Mesenteric fat pad (tissue), 1 donor: ENCODE measurements around the gene ZFC3H1. TPM values are rescaled to one million over a fixed set of nuclear protein-coding genes. Genes with fewer than 3 reads are reported as not detected.

Source experiments
- DNase-seq: peaks from one replicate; pipeline ENCODE4 v3.0.0-alpha.2; 2020; ENCODE audit warnings: low spot score
- total RNA-seq: library from RNA; stranded (reverse); fragmentation: NEBNext Ultra II Directional; extraction: Animal tissue kit (Norgen Biotek cat#: 25700); gene quantifications from one replicate; pipeline ENCODE4 v1.2.1, GENCODE V29; 2021
- donor health status: DM: yes; HTN: yes; CAD: no.

Gene ZFC3H1
- total RNA-seq, 1 donor from 2014 or later, result 51.5 TPM

DNA sequence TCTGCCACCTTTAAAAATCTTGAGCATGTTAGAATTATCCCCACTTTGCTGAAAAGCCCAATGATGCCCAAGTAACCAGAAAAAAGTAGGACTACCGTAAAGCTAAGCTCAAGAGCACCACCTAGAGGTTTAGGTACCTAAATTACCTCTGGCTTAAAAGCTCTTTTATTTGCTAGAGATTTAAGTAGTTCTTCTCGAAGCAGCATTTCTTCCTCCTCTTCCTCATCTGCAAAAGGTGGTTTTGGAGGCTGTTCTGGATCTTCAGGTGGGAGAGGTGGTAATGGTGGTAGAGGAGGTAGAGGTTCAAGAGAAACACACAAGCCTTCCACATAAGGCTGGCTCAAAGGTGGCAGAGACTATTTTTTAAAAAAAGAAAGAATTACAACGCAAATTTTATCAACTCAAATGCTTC is 26.9 kb downstream of the ZFC3H1 start:
- DNase-seq, result no peak

DNA sequence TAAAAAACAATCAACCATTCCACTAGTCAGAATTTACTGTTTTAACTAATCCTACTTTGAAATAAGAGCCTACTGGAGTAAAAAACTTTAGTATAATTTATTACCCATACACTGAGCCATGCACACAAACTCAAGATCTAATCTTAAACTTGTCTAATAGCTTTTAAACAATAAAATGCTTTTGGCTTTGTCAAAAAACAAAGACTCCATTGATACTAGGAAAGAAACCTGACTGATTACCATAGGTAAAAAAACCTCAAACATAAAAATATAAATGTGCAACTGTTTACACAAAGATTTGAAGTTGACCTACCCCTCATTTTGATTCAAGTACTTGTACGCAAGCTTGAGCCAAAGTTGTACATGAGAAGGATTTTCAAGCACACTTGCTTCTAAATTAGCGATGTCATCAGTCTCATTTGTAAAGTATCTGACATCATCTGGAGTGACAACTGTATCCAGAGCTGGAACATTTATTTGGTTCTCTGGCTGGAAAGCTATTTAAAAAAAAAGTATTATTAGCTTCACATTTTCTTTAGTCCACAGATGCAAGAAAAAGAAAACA is 36.1 kb downstream of the ZFC3H1 start:
- no peak for DNase-seq

GRCh38 chr12:71626768-71627167 is 36.9 kb downstream of the ZFC3H1 start:
- DNase-seq, result no peak

- no peak for DNase-seq
Measured at GRCh38 chr12:71626098-71626497, 37.5 kb downstream of the ZFC3H1 start.

DNA sequence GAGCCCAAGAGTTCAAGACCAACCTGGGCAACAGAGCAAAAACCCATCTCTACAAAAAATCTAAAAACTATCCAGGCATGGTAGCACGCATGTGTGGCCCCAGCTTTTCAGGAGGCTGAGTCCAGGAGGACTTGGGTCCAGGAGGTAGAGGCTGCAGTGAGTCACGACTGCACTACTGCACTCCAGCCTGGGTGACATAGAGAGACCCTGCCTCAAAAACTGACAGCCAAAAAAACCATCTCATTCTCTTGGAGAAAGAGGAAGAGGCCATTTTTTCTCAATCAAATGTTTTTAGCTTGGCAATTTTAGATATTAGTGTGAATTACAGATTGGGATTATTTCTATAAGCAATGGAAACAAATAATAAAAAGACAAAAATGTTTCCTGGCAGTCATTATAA is 38.2 kb downstream of the ZFC3H1 start:
- DNase-seq, result no peak

DNA sequence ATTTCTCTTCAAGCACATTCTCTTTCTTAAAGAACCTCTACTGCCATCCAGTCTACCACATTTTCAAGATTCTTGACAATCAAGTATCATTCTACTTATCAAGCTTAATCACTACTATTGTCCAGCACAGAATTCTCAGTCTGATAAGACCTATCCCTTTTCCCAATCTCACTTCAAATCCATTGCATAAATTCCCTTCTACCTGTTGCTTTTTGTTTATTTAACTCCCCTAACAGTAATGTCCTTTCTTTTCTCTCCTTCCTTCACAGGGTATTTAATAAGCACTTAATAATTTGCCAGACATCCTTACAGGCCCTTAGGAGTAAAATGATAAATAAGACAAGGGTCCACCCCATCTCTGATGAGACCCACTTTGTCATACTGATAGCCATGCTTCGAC is 41.7 kb downstream of the ZFC3H1 start:
- no peak for DNase-seq

- no peak for DNase-seq
Measured at GRCh38 chr12:71610031-71610795, 53.4 kb downstream of the ZFC3H1 start.

DNA sequence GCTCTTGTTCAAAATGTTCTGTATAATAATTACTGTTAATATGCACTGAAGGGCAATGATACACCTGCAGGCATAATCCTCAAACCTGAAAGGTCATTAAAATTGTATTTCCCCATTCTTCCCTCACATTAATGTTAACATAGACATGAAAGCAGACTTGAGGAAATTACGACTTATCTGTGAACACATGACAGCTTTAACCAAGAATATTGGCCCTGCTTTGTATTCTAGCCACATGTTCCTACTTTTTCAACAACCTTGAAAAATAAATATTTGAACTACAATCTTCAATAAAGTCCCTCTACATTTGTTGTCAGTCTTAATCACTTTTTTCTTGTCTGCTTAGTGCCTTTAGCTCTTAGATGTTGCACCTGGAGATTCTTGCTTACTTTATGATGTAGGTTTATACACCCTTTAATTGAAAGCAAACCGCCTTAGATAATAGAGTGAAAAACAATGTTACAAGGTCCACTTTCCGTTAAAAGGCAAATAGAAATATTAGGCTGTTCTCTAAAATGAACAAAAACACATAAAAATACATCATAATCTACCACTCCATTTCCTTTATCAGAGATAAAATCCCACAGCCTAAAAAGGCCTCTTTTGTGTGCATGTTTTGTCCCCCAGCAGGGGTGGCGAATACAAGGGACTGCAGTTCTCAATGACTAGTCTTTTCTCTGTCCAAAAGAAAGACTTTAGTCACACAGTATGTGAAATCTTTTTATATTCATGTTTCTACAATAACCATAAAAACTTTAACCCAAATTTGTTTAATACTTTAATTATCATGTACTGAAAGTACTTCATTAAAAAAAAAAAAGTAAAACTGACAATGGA is 55.9 kb downstream of the ZFC3H1 start:
- DNase-seq, result no peak

GRCh38 chr12:71605039-71605438 is 58.6 kb downstream of the ZFC3H1 start:
- DNase-seq, result no peak

GRCh38 chr12:71602761-71603577 is 60.7 kb downstream of the ZFC3H1 start:
- DNase-seq, result no peak

DNA sequence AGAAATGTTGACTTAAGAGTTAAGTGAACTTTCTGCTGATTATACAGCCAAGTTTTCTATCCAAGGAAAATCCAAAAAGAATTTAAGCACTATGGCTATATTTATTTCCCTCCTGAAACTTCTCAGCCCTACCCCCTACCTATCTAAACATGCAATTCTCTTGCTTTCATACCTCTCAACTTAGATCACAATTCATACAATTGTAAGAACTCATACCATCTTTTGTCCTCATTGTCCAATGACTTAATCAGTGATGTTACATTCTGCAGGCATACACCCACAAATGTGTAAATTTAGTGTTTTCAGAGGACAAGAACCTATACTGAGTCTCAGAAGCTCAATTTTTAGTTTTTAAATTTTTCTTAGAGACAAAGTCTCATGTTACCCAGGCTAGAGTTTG is 62.1 kb downstream of the ZFC3H1 start:
- no peak for DNase-seq

GRCh38 chr12:71599210-71599609 is 64.4 kb downstream of the ZFC3H1 start:
- no peak for DNase-seq

GRCh38 chr12:71594214-71594948 is 69.3 kb downstream of the ZFC3H1 start:
- DNase-seq, result no peak

DNA sequence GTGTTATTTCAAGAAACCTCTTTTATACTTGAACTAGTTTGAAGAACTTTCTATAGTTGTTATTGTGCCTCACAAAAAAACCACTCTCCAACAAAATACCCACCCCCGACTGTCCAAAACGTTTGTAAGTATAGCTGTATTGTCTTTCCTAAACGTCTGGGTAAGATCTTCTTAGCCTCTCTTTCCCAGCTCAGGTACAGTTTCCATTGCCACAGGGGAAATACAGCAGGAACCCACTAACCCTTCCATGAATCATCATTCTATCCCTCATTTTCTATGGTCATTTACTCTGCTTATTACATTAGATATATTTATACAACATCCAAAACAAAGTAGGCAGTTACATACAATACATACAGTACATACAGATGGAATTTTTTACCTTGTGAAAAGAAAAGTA is 70.8 kb downstream of the ZFC3H1 start:
- DNase-seq, result no peak

GRCh38 chr12:71591601-71592000 is 72.0 kb downstream of the ZFC3H1 start:
- DNase-seq, result no peak

GRCh38 chr12:71589478-71589881 is 74.2 kb downstream of the ZFC3H1 start:
- no peak for DNase-seq

- DNase-seq, result no peak
Measured at GRCh38 chr12:71587012-71587411, 76.6 kb downstream of the ZFC3H1 start.

DNA sequence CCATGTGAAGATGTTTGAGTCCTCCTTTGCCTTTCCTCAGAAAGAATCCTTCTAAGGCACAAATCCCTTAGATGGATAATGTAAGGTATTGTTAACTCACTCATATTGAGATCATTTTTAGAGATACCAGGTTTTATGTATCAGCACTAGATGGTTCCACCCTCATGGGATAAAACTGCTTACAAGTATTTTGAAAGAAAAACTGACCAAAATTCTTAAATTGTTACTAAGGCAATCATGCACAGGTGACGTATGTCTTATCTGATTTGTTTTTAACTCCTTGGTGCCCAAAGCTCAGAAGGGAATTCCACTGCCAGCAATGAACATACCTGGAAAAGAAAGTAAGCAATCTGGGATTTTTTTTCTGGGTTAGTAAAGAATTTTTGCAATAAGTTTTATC is 78.4 kb downstream of the ZFC3H1 start:
- DNase-seq, result no peak

DNA sequence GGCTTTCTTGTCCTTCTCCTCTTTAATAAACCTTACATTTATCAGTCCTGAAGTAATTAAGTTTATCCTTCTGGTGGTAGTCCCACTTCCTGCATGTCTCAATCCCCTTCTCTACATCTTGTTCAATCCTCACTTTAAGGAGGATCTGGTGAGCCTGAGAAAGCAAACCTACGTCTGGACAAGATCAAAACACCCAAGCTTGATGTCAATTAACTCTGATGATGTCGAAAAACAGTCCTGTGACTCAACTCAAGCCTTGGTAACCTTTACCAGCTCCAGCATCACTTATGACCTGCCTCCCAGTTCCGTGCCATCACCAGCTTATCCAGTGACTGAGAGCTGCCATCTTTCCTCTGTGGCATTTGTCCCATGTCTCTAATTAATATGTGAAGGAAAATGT is 79.3 kb downstream of the ZFC3H1 start:
- DNase-seq, result no peak

DNA sequence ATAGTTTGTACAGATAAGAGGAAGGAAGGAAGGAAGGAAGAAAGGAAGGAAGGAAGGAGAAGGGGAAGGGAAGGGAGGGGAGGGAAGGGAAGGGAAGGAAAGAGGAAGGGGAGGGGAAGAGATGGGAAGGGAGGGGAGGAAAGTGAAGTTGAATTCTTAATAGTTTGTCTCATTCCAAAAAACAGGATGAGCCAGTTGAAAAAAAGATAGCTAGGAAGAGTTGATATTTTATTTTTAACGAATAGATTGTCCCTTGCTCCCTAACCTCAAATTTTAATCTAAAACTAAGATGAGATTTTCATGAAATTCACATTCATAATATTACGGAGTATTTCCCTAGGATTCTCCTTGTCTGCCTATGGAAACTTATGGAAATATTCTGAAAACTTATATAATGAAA is 80.7 kb downstream of the ZFC3H1 start:
- DNase-seq, result no peak

DNA sequence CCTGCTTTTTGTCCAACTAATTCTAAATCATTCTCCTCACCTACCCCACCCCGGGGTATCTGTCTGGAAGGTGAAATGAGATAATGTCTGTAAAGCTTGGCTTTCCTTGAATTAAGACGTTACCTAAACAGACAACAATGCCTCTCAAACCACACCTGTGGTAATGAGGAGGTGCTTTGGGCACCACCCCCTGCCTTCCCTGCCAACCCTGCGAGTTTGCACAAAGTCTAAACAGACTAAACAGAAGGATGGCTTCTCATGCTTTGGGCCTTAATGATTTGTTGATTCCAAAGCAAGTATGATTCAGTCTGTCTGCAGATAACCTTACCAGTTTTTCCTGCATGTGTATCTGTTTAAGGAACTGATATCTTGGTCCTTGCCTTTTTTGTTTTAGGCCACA is 82.4 kb downstream of the ZFC3H1 start:
- no peak for DNase-seq
